ENCODE results near the gene UPF2.
"Not testable (repeated sequence)": the region's sequence is repeated elsewhere in the genome, so short reads cannot be mapped to it uniquely, and the experiment has no call there.

UPF2 gene

DNA sequence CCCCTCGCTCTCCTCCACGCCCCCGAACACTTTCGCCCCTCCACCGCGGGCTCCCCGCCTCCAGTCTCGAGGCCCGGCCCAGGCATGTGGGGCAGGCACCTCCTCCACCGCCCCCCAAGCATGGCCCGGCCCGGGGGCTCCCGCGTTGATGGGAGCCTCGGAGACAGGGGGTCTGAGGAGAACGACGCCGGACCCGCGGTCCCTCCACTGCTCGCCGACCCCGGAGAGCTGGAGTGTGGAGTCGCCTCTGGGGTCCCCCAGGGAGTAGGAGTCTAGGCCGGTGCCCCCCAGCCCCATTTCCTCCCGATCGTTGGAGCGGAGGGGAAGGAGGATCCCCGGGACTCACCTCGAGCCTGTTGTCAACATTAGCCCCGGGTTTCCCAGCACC is 206 bp downstream of the UPF2 start:
- no peak for DNase-seq (ENCODE audit: low spot score)

- DNase-seq (ENCODE audit: low spot score), result peak; percentile 3
These were observed 722 bp downstream of the UPF2 start for GRCh38 chr10:12041766-12042408.

DNA sequence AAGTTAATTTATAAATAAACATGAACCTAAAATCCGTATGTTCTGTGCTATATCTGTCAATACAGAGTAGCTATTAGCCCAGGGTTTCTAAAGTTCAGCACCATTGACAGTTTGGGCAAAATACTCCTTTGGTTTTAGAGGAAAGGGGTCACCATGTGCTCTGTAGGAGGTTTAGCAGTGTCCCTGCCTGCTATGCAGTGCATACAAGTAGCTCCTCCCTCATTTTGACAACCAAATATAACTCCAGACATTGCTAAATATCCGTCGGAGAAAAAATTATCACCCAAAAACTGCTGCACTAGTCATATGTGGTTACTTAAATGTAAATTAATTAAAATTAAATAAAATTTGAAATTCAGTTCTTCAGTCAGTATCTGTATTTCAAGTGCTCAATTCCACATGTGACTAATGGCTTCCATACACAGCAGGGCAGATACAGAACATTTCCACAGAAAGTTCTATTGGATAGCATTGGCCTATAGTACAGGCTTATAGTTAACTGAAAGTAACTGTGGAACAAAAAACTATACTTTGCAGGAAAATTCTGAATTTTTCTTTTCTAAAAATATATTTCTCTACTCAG is 6.4 kb downstream of the UPF2 start:
- no peak for DNase-seq (ENCODE audit: low spot score)

DNA sequence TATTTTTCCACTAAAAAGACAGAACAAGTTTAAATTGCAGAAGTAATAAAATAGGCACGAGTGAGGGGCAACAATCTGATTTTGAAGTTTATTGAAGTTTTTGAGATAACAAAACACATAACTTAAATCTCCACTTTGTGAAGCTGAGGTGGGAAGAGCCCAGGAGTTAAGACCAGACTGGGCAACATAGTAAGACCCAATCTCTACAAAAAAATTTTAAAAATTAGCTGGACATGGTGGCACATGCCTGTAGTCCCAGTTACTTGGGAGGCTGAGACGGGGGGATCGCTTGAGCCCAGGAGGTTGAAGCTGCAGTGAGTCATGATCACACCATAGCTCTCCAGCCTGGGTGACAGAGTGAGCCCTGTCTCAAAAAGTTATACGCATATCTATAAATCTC is 11.2 kb downstream of the UPF2 start:
- no peak for DNase-seq (ENCODE audit: low spot score)

- DNase-seq (ENCODE audit: low spot score), result no peak
These were observed 15.1 kb downstream of the UPF2 start for GRCh38 chr10:12027539-12027938.

GRCh38 chr10:12025591-12025990 is 17.0 kb downstream of the UPF2 start:
- no peak for DNase-seq (ENCODE audit: low spot score)

GRCh38 chr10:12022580-12023257 is 19.9 kb downstream of the UPF2 start:
- DNase-seq (ENCODE audit: low spot score), result no peak

- no peak for DNase-seq (ENCODE audit: low spot score)
These were observed 22.0 kb downstream of the UPF2 start for GRCh38 chr10:12020574-12020973.

DNA sequence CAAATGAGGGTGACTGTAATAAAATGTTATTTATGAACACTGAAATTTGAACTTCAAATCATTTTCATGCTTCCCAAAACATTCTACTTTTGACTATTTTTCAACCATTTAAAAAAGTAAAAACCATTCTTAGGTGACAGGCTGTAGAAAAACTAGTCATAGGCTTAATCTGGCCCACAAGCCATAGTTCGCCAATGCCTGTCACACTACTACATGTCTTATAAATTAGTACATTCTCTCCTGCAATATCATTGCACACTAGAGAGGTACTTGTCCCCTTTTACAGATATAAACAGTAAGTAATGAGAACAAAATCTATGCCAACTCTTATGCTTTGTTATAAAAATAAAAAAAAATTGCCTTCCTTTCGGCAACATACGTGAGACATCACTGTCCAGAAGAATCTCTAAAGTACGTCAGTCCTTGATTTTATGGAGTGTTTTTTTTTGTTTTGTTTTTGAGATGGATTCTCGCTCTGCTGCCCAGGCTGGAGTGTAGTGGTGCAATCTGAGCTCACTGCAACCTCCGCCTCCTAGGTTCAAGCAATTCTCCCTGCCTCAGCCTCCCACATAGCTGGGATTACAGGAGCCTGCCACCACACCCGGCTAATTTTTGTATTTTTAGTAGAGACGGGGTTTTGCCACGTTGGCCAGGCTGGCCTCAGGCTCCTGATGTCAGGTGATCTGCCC is 23.2 kb downstream of the UPF2 start:
- no peak for DNase-seq (ENCODE audit: low spot score)

DNA sequence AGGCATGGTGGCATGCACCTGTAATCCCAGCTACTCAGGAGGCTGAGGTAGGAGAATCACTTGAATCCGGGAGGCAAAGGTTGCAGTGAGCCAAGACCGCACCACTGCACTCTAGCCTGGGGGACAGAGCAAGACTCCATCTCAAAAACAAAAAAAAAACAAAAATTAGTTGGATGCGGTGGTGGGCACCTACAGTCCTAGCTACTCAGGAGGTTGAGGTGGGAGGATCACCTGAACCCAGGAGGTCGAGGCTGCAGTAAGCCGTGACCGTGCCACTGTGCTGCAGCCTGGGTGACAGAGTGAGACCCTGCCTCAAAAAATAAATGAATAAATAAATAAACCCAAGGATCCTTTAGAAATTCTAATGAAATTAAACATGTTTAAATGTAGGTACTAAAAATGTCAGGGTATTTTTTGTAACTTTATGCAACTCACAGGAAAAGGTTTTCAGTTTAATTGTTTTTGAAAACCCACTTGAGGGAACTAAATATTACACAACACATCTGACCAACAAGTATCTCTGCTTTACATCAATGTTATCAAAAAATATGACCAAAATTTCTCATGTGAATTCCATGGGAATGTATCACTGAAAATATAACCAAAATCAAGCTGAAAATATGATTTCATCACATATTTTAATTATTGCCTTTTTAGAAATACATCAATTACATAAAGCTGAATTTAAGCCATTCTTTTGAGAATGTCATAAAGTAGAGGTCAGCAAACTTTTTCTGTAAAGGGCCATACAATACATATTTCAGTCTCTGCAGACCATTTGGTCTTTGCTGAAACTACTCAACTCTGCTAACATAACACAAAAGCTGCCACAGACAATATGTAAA is 23.9 kb downstream of the UPF2 start:
- DNase-seq (ENCODE audit: low spot score), result no peak

GRCh38 chr10:12013926-12014325 is 28.7 kb downstream of the UPF2 start:
- DNase-seq (ENCODE audit: low spot score), result no peak

- DNase-seq (ENCODE audit: low spot score), result not testable (repeated sequence)
These were observed 29.2 kb downstream of the UPF2 start for GRCh38 chr10:12013391-12013790.

- DNase-seq (ENCODE audit: low spot score), result no peak
These were observed 32.3 kb downstream of the UPF2 start for GRCh38 chr10:12010353-12010752.

DNA sequence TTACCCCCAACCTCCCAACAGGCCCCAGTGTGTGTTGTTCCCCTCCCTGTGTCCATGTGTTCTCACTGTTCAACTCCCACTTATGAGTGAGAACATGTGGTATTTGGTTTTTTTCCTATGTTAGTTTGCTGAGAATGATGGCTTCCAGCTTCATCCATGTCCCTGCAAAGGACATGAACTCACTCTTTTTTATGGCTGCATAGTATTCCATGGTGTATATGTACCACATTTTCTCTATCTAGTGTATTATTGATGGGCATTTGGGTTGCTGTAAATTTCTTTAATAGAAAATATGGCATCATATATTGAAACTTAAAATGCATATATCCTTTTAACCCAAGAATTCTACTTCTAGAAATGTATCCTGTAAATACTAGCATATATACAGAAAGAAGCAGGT is 33.8 kb downstream of the UPF2 start:
- DNase-seq (ENCODE audit: low spot score), result not testable (repeated sequence)

GRCh38 chr10:12006671-12007070 is 35.9 kb downstream of the UPF2 start:
- no peak for DNase-seq (ENCODE audit: low spot score)

DNA sequence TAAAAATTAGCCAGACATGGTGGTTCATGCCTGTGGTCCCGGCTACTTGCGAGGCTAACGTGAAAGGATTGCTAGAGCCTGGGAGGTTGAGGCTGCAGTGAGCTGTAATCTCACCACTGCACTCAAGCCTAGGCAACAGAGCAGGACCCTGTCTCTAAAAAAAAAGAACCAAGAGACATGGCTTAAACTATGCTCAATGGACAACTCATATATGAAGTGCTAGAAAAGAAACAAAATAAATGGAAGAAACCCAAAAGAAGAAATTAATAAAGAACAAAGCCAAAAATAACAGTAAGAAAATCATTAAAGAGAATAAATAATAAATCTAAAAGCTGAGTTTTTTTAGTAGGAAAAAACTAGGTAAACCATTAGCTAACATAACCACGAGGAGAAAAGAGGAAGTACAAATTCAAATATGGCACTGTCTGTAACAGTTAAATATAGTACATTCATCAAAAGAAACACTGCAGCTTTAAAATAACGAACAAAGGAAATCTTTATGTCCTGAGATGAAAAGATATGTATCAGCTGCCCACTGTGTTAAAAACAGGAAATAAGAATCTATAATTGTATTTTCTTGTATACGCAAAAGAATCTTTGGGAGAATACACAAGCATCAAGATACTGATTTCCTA is 48.7 kb downstream of the UPF2 start:
- no peak for DNase-seq (ENCODE audit: low spot score)

- DNase-seq (ENCODE audit: low spot score), result no peak
These were observed 53.7 kb downstream of the UPF2 start for GRCh38 chr10:11988924-11989323.

- DNase-seq (ENCODE audit: low spot score), result peak; percentile 59
These were observed 55.9 kb downstream of the UPF2 start for GRCh38 chr10:11986593-11987216.

DNA sequence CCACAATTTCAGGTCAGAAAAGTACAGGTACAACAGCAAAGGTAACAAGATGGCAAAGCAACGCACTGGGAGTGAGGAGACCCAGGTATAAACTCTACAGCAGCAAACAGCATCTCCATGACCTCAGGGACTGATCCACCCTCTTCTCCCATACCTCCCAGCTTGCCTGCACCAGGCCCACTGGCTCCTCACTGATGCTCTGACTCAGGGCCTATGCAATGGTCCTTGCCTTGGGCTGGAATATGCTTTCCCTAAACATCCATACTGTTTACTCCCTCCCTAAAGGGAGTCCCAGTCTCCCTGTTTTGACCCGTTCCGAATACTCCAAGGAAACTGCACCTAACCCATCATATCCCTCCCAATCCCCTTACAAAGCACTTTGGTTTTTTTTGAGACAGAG is 60.4 kb downstream of the UPF2 start:
- DNase-seq (ENCODE audit: low spot score), result no peak

GRCh38 chr10:11975795-11976194 is 66.8 kb downstream of the UPF2 start:
- DNase-seq (ENCODE audit: low spot score), result no peak

DNA sequence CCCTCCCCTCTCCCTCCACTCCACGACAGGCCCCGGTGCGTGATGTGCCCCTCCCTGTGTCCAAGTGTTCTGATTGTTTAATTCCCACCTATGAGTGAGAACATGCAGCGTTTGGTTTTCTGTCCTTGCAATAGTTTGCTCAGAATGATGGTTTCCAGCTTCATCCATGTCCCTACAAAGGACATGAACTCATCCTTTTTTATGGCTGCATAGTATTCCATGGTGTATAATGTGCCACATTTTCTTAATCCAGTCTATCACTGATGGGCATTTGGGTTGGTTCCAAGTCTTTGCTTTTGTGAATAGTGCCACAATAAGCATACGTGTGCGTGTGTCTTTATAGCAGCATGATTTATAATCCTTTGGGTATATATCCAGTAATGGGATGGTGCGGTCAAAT is 70.1 kb downstream of the UPF2 start:
- DNase-seq (ENCODE audit: low spot score), result not testable (repeated sequence)
